HepG2 (cell line): ENCODE measurements around the gene ZNF445. TPM values are rescaled to one million over a fixed set of nuclear protein-coding genes. Genes with fewer than 3 reads are reported as not detected.
"Not testable (repeated sequence)": the region's sequence is repeated elsewhere in the genome, so short reads cannot be mapped to it uniquely, and the experiment has no call there.

Experiments
- ATAC-seq: fragments of 200-7000 bp; cut with Tn5 transposase; 3 replicates; pipeline ENCODE4 v1.9.1; 2020; ENCODE audit warnings: mild to moderate bottlenecking, moderate library complexity
- BruUV-seq: library from RNA; stranded (reverse); fragments of 400-500 nt; replicated peaks from 2 replicates; lab custom pipeline; 2021; lab: Mats Ljungman, UMichigan
- CTCF ChIA-PET: fragments of 300-600 bp; formaldehyde crosslinking; extraction: SDS; loops from one replicate; lab custom pipeline; 2021; ENCODE audit warnings: low total read pairs, inconsistent platforms, low intra/inter-chr PET ratio; lab: Yijun Ruan, JAX
- POLR2A ChIA-PET: fragments of 350-600 bp; sonication (Branson Sonifier 250); formaldehyde crosslinking; loops from one replicate; lab custom pipeline; 2020; ENCODE audit warnings: antibody characterized with exemption, inconsistent platforms; lab: Yijun Ruan, JAX
- DNase-seq: peaks from one replicate; pipeline ENCODE4 v3.0.0-alpha.2; 2015; ENCODE audit warnings: low spot score
- FAIRE-seq: peaks from 3 replicates; lab custom pipeline; 2011; peaks lifted over from hg19 to GRCh38; lab: Jason Lieb, UNC
- H2AFZ ChIP-seq: one replicate; pipeline ENCODE4 v1.6.1; 2011; ENCODE audit warnings: low read length, inconsistent platforms
- H3K27ac ChIP-seq: fragments of 300-600 bp; 3 replicates; pipeline ENCODE4 v1.8.0; 2011; ENCODE audit warnings: mixed run types, mild to moderate bottlenecking, mixed read lengths, low read length, inconsistent platforms; ENCODE audit not compliant: insufficient read depth; ENCODE audit errors: extremely low read length
- H3K27me3 ChIP-seq, 2 experiments: fragments of 200-600 bp in 1 of 2; 2 replicates in 1 of 2; 3 replicates in 1 of 2; pipeline versions ENCODE4 v1.6.0 to v1.8.0; 2011; ENCODE audit warnings: low read length in 2 of 2, mild to moderate bottlenecking in 2 of 2, moderate library complexity in 2 of 2, inconsistent platforms in 1 of 2; ENCODE audit not compliant: insufficient read depth in 2 of 2, control insufficient read depth in 1 of 2
- H3K36me3 ChIP-seq, 2 experiments: fragments of 200-600 bp in 1 of 2; replicated peaks in 1 of 2; 2 replicates in 1 of 2; 3 replicates in 1 of 2; pipeline versions ENCODE4 v1.5.1 to v1.8.0; 2011; ENCODE audit warnings: low read length in 2 of 2, inconsistent platforms in 1 of 2; ENCODE audit not compliant: insufficient read depth in 2 of 2, control insufficient read depth in 1 of 2
- H3K4me1 ChIP-seq: 2 replicates; pipeline ENCODE4 v1.5.1; 2012; ENCODE audit warnings: low read length, inconsistent platforms; ENCODE audit not compliant: insufficient read depth
- H3K4me2 ChIP-seq: 2 replicates; pipeline ENCODE4 v1.6.0; 2011; ENCODE audit warnings: low read depth, low read length, inconsistent platforms
- H3K4me3 ChIP-seq, 3 experiments: fragments of 200-600 bp in 1 of 3; sonication (generic), shearing (Covaris generic) in 1 of 3; replicated peaks in 1 of 3; 2 replicates each; pipeline ENCODE4 v1.5.1; 2011 to 2016; ENCODE audit warnings: low read length in 3 of 3, inconsistent platforms in 2 of 3, low read depth in 2 of 3, mild to moderate bottlenecking in 2 of 3, control low read depth in 1 of 3, mixed read lengths in 1 of 3; ENCODE audit not compliant: insufficient read depth in 1 of 3
- H3K79me2 ChIP-seq: one replicate; pipeline ENCODE4 v1.6.1; 2011; ENCODE audit warnings: low read length, inconsistent platforms; ENCODE audit not compliant: insufficient read depth
- H3K9ac ChIP-seq: 2 replicates; pipeline ENCODE4 v1.6.0; 2011; ENCODE audit warnings: mild to moderate bottlenecking, low read depth, low read length, inconsistent platforms; ENCODE audit not compliant: insufficient read depth
- H3K9me3 ChIP-seq: 2 replicates; pipeline ENCODE4 v1.5.1; 2012; ENCODE audit warnings: mild to moderate bottlenecking, low read length
- H4K20me1 ChIP-seq: 2 replicates; pipeline ENCODE4 v1.6.0; 2011; ENCODE audit warnings: inconsistent platforms, mild to moderate bottlenecking, low read length, moderate library complexity; ENCODE audit not compliant: insufficient read depth
- NFYB ChIP-seq: sonication (generic); formaldehyde crosslinking; IDR thresholded peaks from 2 replicates; pipeline ENCODE4 v1.4.0; 2020; ENCODE audit warnings: missing genetic modification reagents
- NONO ChIP-seq, 2 experiments: fragments of 450-650 bp in 1 of 2; sonication (generic) in 1 of 2; formaldehyde crosslinking in 1 of 2; IDR thresholded peaks in 1 of 2; conservative IDR thresholded peaks in 1 of 2; 2 replicates each; pipeline versions ENCODE4 v1.6.1 to v1.8.0; 2017 to 2022; ENCODE audit warnings: mild to moderate bottlenecking in 1 of 2, missing genetic modification reagents in 1 of 2, moderate library complexity in 1 of 2
- WGBS: methylation state at CpG from one replicate; pipeline ENCODE4 v1.1.6; 2017; ENCODE audit warnings: low lambda C conversion rate; 5-methylcytosine and 5-hydroxymethylcytosine counted together
- in situ Hi-C: cut with HindIII; loops from 2 replicates; pipeline ENCODE4 v1.10.0; 2017; ENCODE audit warnings: low pct_unique_long_range_greater_than_20kb; ENCODE audit not compliant: extremely low pct_ligation_motif_present
- intact Hi-C: fragments of 100-400 bp; cut with micrococcal nuclease; formaldehyde crosslinking; loops from one replicate; pipeline ENCODE4 v1.10.0; 2022; ENCODE audit not compliant: unreplicated experiment
- polyA plus RNA-seq, 8 experiments: library from polyadenylated mRNA; depleted of rRNA in 3 of 8; stranded (reverse) in 7 of 8; unstranded in 1 of 8; fragments of >200 nt; fragmentation: Illumina TruSeq in 4 of 8; extraction: Trizol in 4 of 8; gene quantifications; 2 replicates each; pipeline versions ENCODE4 v1.2.1 to v1.2.3, GENCODE V29; 2011 to 2016; ENCODE audit warnings: low read depth in 4 of 8, missing spikeins in 1 of 8, mixed read lengths in 1 of 8; ENCODE audit not compliant: insufficient read depth in 1 of 8
- total RNA-seq, 5 experiments: library from RNA; depleted of rRNA; stranded (reverse); fragments of >200 nt; fragmentation: Illumina TruSeq; extraction: Trizol; gene quantifications; 2 replicates each; pipeline ENCODE4 v1.2.3, GENCODE V29; 2016; ENCODE audit warnings: low read depth in 1 of 5

Gene ZNF445
- total and polyA plus RNA-seq, 2 of the 13 experiments (the other 11 are each of a cell fraction or from before 2014, with no cell fraction given): 4.4 to 10.3 TPM

GRCh38 chr3:44467241-44467640 lies 10.2 kb downstream of the ZNF445 start:
- BruUV-seq: no TSS peak
- ATAC-seq (no peak), FAIRE-seq (no peak), DNase-seq (no peak)
- no peak overlapping the region for H3K27ac ChIP-seq
- H3K4me1 ChIP-seq: peaks cover 14% of the 10 kb centered on the region; the same call in 1 of the 2 replicates
- ChIA-PET CTCF (no interaction called here), POLR2A (no interaction called here)
- intact Hi-C loops (no loop called here), in situ Hi-C loops (no loop called here)
- H3K9ac ChIP-seq: no peak overlapping the region
- H3K9me3 ChIP-seq: no peaks in the 10 kb centered on the region
- no peak overlapping the region for H3K4me2 ChIP-seq
- TF ChIP-seq NONO (IDR thresholded peaks at IDR 0.05) (no peak), NONO (CRISPR knock-in tag; conservative IDR thresholded peaks at IDR 0.05) (no peak), NFYB (no peak)
- H3K27me3 ChIP-seq: no peaks in the 10 kb centered on the region
- H4K20me1 ChIP-seq: no peaks in the 10 kb centered on the region
- no peak overlapping the region for H2AFZ ChIP-seq
- peaks cover 27% of the 10 kb centered on the region for H3K79me2 ChIP-seq
- no peak overlapping the region for H3K4me3 ChIP-seq
- WGBS: 68% methylated on average over 1 of the region's 1 CpG
- H3K36me3 ChIP-seq: peaks cover 11 to 38% of the 10 kb centered on the region in 2 experiments

DNA sequence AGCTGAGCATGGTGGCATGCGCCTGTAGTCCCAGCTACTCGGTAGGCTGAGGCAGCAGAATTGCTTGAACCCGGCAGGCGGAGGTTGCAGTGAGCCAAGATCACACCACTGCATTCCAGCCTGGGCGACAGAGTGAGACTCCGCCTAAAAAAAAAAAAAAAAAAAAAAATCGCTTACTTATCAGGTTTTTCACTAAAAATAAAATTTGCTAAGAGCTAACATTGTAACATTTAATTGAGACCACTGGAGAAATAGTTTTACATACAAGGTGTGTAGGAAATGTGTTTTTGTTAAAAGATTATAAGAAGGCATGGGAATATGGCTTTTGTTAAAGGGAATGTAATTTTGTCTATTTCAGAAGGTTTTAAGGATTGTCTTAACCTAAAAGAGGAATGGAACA lies 12.6 kb downstream of the ZNF445 start:
- DNase-seq, CTCF ChIA-PET, H3K9ac ChIP-seq, H3K79me2 ChIP-seq, BruUV-seq, H3K4me1 ChIP-seq, FAIRE-seq, H2AFZ ChIP-seq, H3K27me3 ChIP-seq, H4K20me1 ChIP-seq, H3K4me2 ChIP-seq, intact Hi-C loops, H3K27ac ChIP-seq, ATAC-seq, H3K4me3 ChIP-seq, H3K9me3 ChIP-seq, in situ Hi-C loops, POLR2A ChIA-PET: not testable (repeated sequence)
- 98% methylated on average over 7 of the region's 7 CpGs for WGBS
- peaks cover 10 to 30% of the 10 kb centered on the region in 2 experiments for H3K36me3 ChIP-seq
